HEK293 (cell line): Measurements from ENCODE around the gene ZNF322.

Experiments
- BCL11A ChIP-seq: fragments of 450-650 bp; formaldehyde crosslinking; IDR thresholded peaks from 2 replicates; pipeline ENCODE4 v1.5.1; 2016; ENCODE audit warnings: low read depth, missing biosample characterization, missing genetic modification characterization
- CTCF ChIP-seq: fragments of 450-650 bp; formaldehyde crosslinking; IDR thresholded peaks from 2 replicates; pipeline ENCODE4 v1.5.1; 2016; ENCODE audit warnings: missing biosample characterization, missing genetic modification characterization
- ELK4 ChIP-seq: IDR thresholded peaks from 2 replicates; pipeline ENCODE4 v1.6.1; 2011; ENCODE audit warnings: mild to moderate bottlenecking, low read depth, low read length, borderline replicate concordance
- IKZF3 ChIP-seq: fragments of 450-650 bp; IDR thresholded peaks from 2 replicates; pipeline ENCODE4 v1.5.0; 2018; ENCODE audit warnings: missing biosample characterization, mild to moderate bottlenecking, missing genetic modification characterization, moderate library complexity
- PRDM2 ChIP-seq: fragments of 450-650 bp; formaldehyde crosslinking; IDR thresholded peaks from 2 replicates; pipeline ENCODE4 v1.5.1; 2016; ENCODE audit warnings: missing biosample characterization, missing genetic modification characterization, borderline replicate concordance
- REST ChIP-seq: fragments of 450-650 bp; formaldehyde crosslinking; IDR thresholded peaks from 2 replicates; pipeline ENCODE4 v1.5.1; 2016; ENCODE audit warnings: missing biosample characterization, missing genetic modification characterization
- ZBTB17 ChIP-seq: fragments of 450-650 bp; formaldehyde crosslinking; IDR thresholded peaks from 2 replicates; pipeline ENCODE4 v1.5.1; 2016; ENCODE audit warnings: missing biosample characterization, missing genetic modification characterization
- ZBTB26 ChIP-seq: fragments of 450-650 bp; formaldehyde crosslinking; optimal IDR thresholded peaks from 2 replicates; pipeline ENCODE3; 2016; ENCODE audit warnings: missing biosample characterization, mild to moderate bottlenecking, missing genetic modification characterization
- ZBTB44 ChIP-seq: fragments of 450-650 bp; IDR thresholded peaks from 2 replicates; pipeline ENCODE4 v1.5.1; 2018; ENCODE audit warnings: missing biosample characterization, mild to moderate bottlenecking, missing genetic modification characterization
- ZFP69B ChIP-seq: fragments of 450-650 bp; formaldehyde crosslinking; IDR thresholded peaks from 2 replicates; pipeline ENCODE4 v1.5.1; 2016; ENCODE audit warnings: missing biosample characterization, missing genetic modification characterization
- ZNF18 ChIP-seq: fragments of 450-650 bp; formaldehyde crosslinking; IDR thresholded peaks from 2 replicates; pipeline ENCODE4 v1.5.1; 2016; ENCODE audit warnings: missing biosample characterization, missing genetic modification characterization
- ZNF184 ChIP-seq: fragments of 450-650 bp; IDR thresholded peaks from 2 replicates; pipeline ENCODE4 v1.5.1; 2018; ENCODE audit warnings: missing biosample characterization, mild to moderate bottlenecking, missing genetic modification characterization
- ZNF202 ChIP-seq: fragments of 450-650 bp; formaldehyde crosslinking; IDR thresholded peaks from 2 replicates; pipeline ENCODE4 v1.5.1; 2016; ENCODE audit warnings: missing biosample characterization, missing genetic modification characterization, borderline replicate concordance
- ZNF214 ChIP-seq: fragments of 450-650 bp; formaldehyde crosslinking; IDR thresholded peaks from 2 replicates; pipeline ENCODE4 v1.5.1; 2017; ENCODE audit warnings: missing biosample characterization, mild to moderate bottlenecking, missing genetic modification characterization, borderline replicate concordance
- ZNF239 ChIP-seq: fragments of 450-650 bp; formaldehyde crosslinking; IDR thresholded peaks from 2 replicates; pipeline ENCODE4 v1.5.1; 2016; ENCODE audit warnings: missing biosample characterization, missing genetic modification characterization
- ZNF341 ChIP-seq: fragments of 450-650 bp; formaldehyde crosslinking; IDR thresholded peaks from 2 replicates; pipeline ENCODE4; 2016; ENCODE audit warnings: low read depth, missing biosample characterization, missing genetic modification characterization
- ZNF391 ChIP-seq: fragments of 450-650 bp; formaldehyde crosslinking; IDR thresholded peaks from 2 replicates; pipeline ENCODE4 v1.5.1; 2016; ENCODE audit warnings: low read depth, missing biosample characterization, missing genetic modification characterization, borderline replicate concordance
- ZNF629 ChIP-seq: fragments of 450-650 bp; formaldehyde crosslinking; IDR thresholded peaks from 2 replicates; pipeline ENCODE4 v1.5.1; 2017; ENCODE audit warnings: missing biosample characterization, missing genetic modification characterization
- ZNF785 ChIP-seq: fragments of 450-650 bp; formaldehyde crosslinking; IDR thresholded peaks from 2 replicates; pipeline ENCODE4 v1.5.1; 2016; ENCODE audit warnings: missing biosample characterization, missing genetic modification characterization
- ZNF792 ChIP-seq: fragments of 450-650 bp; formaldehyde crosslinking; IDR thresholded peaks from 2 replicates; pipeline ENCODE4 v1.5.1; 2016; ENCODE audit warnings: missing biosample characterization, missing genetic modification characterization
- ZNF830 ChIP-seq: fragments of 450-650 bp; IDR thresholded peaks from 2 replicates; pipeline ENCODE4 v1.5.0; 2018; ENCODE audit warnings: missing biosample characterization, missing genetic modification characterization, low read depth, mild to moderate bottlenecking, moderate library complexity

The ZNF322 gene

GRCh38 chr6:26596579-26597388 lies 62.8 kb downstream of the ZNF322 start, which contains the start of gene ABT1 (continued):
- TF ChIP-seq PRDM2 (tag by site-specific recombination): no peak
- TF ChIP-seq REST (tag by site-specific recombination): no peak
- TF ChIP-seq ZNF629 (tag by site-specific recombination): peak; percentile 87
- TF ChIP-seq ZFP69B: no peak
- TF ChIP-seq ZNF830: no peak
- peak; percentile 35 for TF ChIP-seq ZNF391
- peak; percentile 97 for TF ChIP-seq IKZF3 (tag by site-specific recombination)
- no peak for TF ChIP-seq ZNF239 (tag by site-specific recombination)
- no peak for TF ChIP-seq BCL11A (tag by site-specific recombination)
- TF ChIP-seq ZNF341 (tag by site-specific recombination): no peak
- peak; percentile 46; the same call in 1 of the 2 replicates for TF ChIP-seq ELK4
- TF ChIP-seq ZNF785 (tag by site-specific recombination): no peak
- peak; percentile 51 for TF ChIP-seq ZBTB26 (tag by site-specific recombination)
- no peak for TF ChIP-seq ZBTB44 (tag by site-specific recombination)
- TF ChIP-seq ZBTB17 (tag by site-specific recombination): peak; percentile 100
- TF ChIP-seq ZNF18: no peak; the same call in 1 of the 2 replicates
- no peak for TF ChIP-seq ZNF202 (tag by site-specific recombination)
- TF ChIP-seq ZNF792 (tag by site-specific recombination): no peak
- TF ChIP-seq CTCF (tag by site-specific recombination): no peak
- 0 out of 2 replicates have a peak, but pooled peaks have one; percentile 9 for TF ChIP-seq ZNF184 (tag by site-specific recombination)
- no peak for TF ChIP-seq ZNF214 (tag by site-specific recombination)
